Liver (tissue), 3 donors: ENCODE data around the gene AP5S1.

ENCODE experiments used
- FOXA1 ChIP-seq: IDR thresholded peaks from 2 replicates; pipeline ENCODE4 v1.6.1; 2016; ENCODE audit warnings: antibody characterized with exemption
- GABPA ChIP-seq, 2 donors: IDR thresholded peaks in 1 of 2; conservative IDR thresholded peaks in 1 of 2; 2 replicates each; pipeline ENCODE4 v1.6.1; 2016; ENCODE audit warnings: antibody characterized with exemption in 2 of 2, mild to moderate bottlenecking in 1 of 2, moderate library complexity in 1 of 2
- HNF4A ChIP-seq, 2 donors: conservative IDR thresholded peaks; 2 replicates each; pipeline ENCODE4 v1.6.1; 2016; ENCODE audit warnings: antibody characterized with exemption in 2 of 2, mild to moderate bottlenecking in 2 of 2
- JUND ChIP-seq, 2 donors: IDR thresholded peaks; 2 replicates each; pipeline ENCODE4 v1.6.1; 2016; ENCODE audit warnings: antibody characterized with exemption in 2 of 2
- RAD21 ChIP-seq, 2 donors: IDR thresholded peaks; 2 replicates each; pipeline ENCODE4 v1.6.1; 2016; ENCODE audit warnings: antibody characterized with exemption in 2 of 2, mild to moderate bottlenecking in 2 of 2
- RXRA ChIP-seq, 2 donors: IDR thresholded peaks; 2 replicates each; pipeline ENCODE4 v1.6.1; 2017 to 2018; ENCODE audit warnings: antibody characterized with exemption in 2 of 2, mild to moderate bottlenecking in 1 of 2
- SP1 ChIP-seq: IDR thresholded peaks from 2 replicates; pipeline ENCODE4 v1.6.1; 2018; ENCODE audit warnings: antibody characterized with exemption, mild to moderate bottlenecking
- TAF1 ChIP-seq: conservative IDR thresholded peaks from 2 replicates; pipeline ENCODE4 v1.6.1; 2016; ENCODE audit warnings: antibody characterized with exemption, mild to moderate bottlenecking
- YY1 ChIP-seq: IDR thresholded peaks from 2 replicates; pipeline ENCODE4 v1.6.1; 2016; ENCODE audit warnings: antibody characterized with exemption, mild to moderate bottlenecking
- TF ChIP-seq, protein P1 (sequence below): fragments of 150-350 bp; IDR thresholded peaks from 2 replicates; pipeline ENCODE4 v1.5.1; 2017; ENCODE audit warnings: improper control_type of control experiment, low read depth, low read length; ENCODE audit not compliant: missing input control
- TF ChIP-seq, protein P2 (sequence below): IDR thresholded peaks from 2 replicates; pipeline ENCODE4 v1.6.1; 2016; ENCODE audit warnings: antibody characterized with exemption, mild to moderate bottlenecking
- TF ChIP-seq, protein P3 (sequence below): IDR thresholded peaks from 2 replicates; pipeline ENCODE4 v1.6.1; 2016; ENCODE audit warnings: antibody characterized with exemption
- donor health status: healthy.
- donor health status: healthy.

DNA sequence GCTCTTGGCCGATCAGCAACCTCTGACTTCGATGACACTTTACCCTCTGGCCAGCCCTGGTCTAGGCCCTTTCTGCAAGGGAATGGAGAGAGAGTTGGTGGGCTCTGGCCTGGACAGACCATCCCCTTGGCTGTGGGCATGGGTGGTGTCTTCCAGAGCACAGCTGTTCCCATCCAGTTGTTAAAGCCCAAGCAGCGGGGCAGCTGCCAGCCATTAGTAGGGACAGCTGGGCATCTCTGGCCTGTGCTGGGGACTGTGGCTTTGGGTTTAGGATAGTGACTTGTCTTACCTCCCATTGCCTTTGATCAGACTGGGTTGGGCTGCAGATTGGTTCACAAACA lies 21.5 kb upstream of the AP5S1 start:
- TF ChIP-seq, protein P1, sequence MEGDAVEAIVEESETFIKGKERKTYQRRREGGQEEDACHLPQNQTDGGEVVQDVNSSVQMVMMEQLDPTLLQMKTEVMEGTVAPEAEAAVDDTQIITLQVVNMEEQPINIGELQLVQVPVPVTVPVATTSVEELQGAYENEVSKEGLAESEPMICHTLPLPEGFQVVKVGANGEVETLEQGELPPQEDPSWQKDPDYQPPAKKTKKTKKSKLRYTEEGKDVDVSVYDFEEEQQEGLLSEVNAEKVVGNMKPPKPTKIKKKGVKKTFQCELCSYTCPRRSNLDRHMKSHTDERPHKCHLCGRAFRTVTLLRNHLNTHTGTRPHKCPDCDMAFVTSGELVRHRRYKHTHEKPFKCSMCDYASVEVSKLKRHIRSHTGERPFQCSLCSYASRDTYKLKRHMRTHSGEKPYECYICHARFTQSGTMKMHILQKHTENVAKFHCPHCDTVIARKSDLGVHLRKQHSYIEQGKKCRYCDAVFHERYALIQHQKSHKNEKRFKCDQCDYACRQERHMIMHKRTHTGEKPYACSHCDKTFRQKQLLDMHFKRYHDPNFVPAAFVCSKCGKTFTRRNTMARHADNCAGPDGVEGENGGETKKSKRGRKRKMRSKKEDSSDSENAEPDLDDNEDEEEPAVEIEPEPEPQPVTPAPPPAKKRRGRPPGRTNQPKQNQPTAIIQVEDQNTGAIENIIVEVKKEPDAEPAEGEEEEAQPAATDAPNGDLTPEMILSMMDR: no peak
- TF ChIP-seq RAD21 (IDR thresholded peaks at IDR 0.05) (no peak), SP1 (no peak), RXRA (IDR thresholded peaks at IDR 0.05) (no peak), JUND (IDR thresholded peaks at IDR 0.05) (no peak), GABPA (IDR thresholded peaks at IDR 0.05 in 1 of 2, conservative IDR thresholded peaks at IDR 0.05 in 1 of 2) (no peak), YY1 (no peak), FOXA1 (no peak), HNF4A (conservative IDR thresholded peaks at IDR 0.05) (no peak), TAF1 (no peak)
- TF ChIP-seq, protein P2, sequence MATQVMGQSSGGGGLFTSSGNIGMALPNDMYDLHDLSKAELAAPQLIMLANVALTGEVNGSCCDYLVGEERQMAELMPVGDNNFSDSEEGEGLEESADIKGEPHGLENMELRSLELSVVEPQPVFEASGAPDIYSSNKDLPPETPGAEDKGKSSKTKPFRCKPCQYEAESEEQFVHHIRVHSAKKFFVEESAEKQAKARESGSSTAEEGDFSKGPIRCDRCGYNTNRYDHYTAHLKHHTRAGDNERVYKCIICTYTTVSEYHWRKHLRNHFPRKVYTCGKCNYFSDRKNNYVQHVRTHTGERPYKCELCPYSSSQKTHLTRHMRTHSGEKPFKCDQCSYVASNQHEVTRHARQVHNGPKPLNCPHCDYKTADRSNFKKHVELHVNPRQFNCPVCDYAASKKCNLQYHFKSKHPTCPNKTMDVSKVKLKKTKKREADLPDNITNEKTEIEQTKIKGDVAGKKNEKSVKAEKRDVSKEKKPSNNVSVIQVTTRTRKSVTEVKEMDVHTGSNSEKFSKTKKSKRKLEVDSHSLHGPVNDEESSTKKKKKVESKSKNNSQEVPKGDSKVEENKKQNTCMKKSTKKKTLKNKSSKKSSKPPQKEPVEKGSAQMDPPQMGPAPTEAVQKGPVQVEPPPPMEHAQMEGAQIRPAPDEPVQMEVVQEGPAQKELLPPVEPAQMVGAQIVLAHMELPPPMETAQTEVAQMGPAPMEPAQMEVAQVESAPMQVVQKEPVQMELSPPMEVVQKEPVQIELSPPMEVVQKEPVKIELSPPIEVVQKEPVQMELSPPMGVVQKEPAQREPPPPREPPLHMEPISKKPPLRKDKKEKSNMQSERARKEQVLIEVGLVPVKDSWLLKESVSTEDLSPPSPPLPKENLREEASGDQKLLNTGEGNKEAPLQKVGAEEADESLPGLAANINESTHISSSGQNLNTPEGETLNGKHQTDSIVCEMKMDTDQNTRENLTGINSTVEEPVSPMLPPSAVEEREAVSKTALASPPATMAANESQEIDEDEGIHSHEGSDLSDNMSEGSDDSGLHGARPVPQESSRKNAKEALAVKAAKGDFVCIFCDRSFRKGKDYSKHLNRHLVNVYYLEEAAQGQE: no peak
- TF ChIP-seq, protein P3, sequence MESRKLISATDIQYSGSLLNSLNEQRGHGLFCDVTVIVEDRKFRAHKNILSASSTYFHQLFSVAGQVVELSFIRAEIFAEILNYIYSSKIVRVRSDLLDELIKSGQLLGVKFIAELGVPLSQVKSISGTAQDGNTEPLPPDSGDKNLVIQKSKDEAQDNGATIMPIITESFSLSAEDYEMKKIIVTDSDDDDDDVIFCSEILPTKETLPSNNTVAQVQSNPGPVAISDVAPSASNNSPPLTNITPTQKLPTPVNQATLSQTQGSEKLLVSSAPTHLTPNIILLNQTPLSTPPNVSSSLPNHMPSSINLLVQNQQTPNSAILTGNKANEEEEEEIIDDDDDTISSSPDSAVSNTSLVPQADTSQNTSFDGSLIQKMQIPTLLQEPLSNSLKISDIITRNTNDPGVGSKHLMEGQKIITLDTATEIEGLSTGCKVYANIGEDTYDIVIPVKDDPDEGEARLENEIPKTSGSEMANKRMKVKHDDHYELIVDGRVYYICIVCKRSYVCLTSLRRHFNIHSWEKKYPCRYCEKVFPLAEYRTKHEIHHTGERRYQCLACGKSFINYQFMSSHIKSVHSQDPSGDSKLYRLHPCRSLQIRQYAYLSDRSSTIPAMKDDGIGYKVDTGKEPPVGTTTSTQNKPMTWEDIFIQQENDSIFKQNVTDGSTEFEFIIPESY: no peak
